ENCODE measurements around the gene AKT1. TPM values are rescaled to one million over a fixed set of nuclear protein-coding genes. Genes with fewer than 3 reads are reported as not detected.

AKT1 gene
- polyA plus RNA-seq, 4 donors, result 105 to 150 (median 131) TPM

GRCh38 chr14:104726600-104727451, 68.7 kb downstream of the AKT1 start:
- no peak for DNase-seq (ENCODE audit: low read depth in 4 of 4, low spot score in 2 of 4)

- DNase-seq (ENCODE audit: low read depth in 4 of 4, low spot score in 2 of 4), result no peak
Measured at GRCh38 chr14:104725772-104726548, 69.6 kb downstream of the AKT1 start.

- DNase-seq (ENCODE audit: low read depth in 4 of 4, low spot score in 2 of 4), result no peak
Measured at GRCh38 chr14:104724981-104725771, 70.4 kb downstream of the AKT1 start.

GRCh38 chr14:104724407-104724980, 71.1 kb downstream of the AKT1 start:
- no peak for DNase-seq (ENCODE audit: low read depth in 4 of 4, low spot score in 2 of 4)

GRCh38 chr14:104723651-104724406, 71.7 kb downstream of the AKT1 start, which contains the start of gene ADSS1:
Gene ADSS1 (plus strand): TSS chr14:104724229. CDS start chr14:104724271, 42 bp downstream.
- no peak for DNase-seq (ENCODE audit: low read depth in 4 of 4, low spot score in 2 of 4)

GRCh38 chr14:104722938-104723650, 72.5 kb downstream of the AKT1 start:
- DNase-seq (ENCODE audit: low read depth in 4 of 4, low spot score in 2 of 4), result no peak

GRCh38 chr14:104721505-104722431, 73.8 kb downstream of the AKT1 start:
- DNase-seq (ENCODE audit: low read depth in 4 of 4, low spot score in 2 of 4), result no peak

Other genes starting within 250 kb of the AKT1 start
- under 1 TPM in 3 of 4 donors, not detected in 1; 0.14 to 0.23 (median 0.17) TPM for gene C14orf180, start 216.0 kb downstream of the AKT1 start, polyA plus RNA-seq (ENCODE audit: insufficient read length in 4 of 4)
- gene TMEM179, start 191.0 kb downstream of the AKT1 start, polyA plus RNA-seq (ENCODE audit: insufficient read length in 4 of 4), result 1 to 10 TPM in 3 of 4 donors, under 1 TPM in 1; 0.90 to 1.9 (median 1.5) TPM
- 10 to 100 TPM; 34.1 to 73.9 (median 64.7) TPM for gene INF2, start 106.1 kb downstream of the AKT1 start, polyA plus RNA-seq (ENCODE audit: insufficient read length in 4 of 4)
- gene ADSS1, start 71.5 kb downstream of the AKT1 start, polyA plus RNA-seq (ENCODE audit: insufficient read length in 4 of 4), result 10 to 100 TPM; 12.7 to 19.7 (median 15.9) TPM
- 100 to 1,000 TPM in 1 of 4 donors, 10 to 100 TPM in 3; 52.6 to 110 (median 81.4) TPM for gene SIVA1, start 42.6 kb downstream of the AKT1 start, polyA plus RNA-seq (ENCODE audit: insufficient read length in 4 of 4)
- 1 to 10 TPM; 4.1 to 5.9 (median 4.5) TPM for gene ZBTB42, start 5.4 kb upstream of the AKT1 start, polyA plus RNA-seq (ENCODE audit: insufficient read length in 4 of 4)
- 10 to 100 TPM in 3 of 4 donors, 1 to 10 TPM in 1; 8.9 to 21.6 (median 15.1) TPM for gene CEP170B, start 69.5 kb upstream of the AKT1 start, polyA plus RNA-seq (ENCODE audit: insufficient read length in 4 of 4)
- 1 to 10 TPM; 3.1 to 8.8 (median 4.3) TPM for gene PLD4, start 129.1 kb upstream of the AKT1 start, polyA plus RNA-seq (ENCODE audit: insufficient read length in 4 of 4)
- 1 to 10 TPM; 1.4 to 2.0 (median 1.8) TPM for gene AHNAK2, start 182.6 kb upstream of the AKT1 start, polyA plus RNA-seq (ENCODE audit: insufficient read length in 4 of 4)
- gene CLBA1, start 190.0 kb upstream of the AKT1 start, polyA plus RNA-seq (ENCODE audit: insufficient read length in 4 of 4), result 10 to 100 TPM; 22.0 to 34.9 (median 25.4) TPM
- 10 to 100 TPM; 19.9 to 27.8 (median 22.7) TPM for gene CDCA4, start 225.3 kb upstream of the AKT1 start, polyA plus RNA-seq (ENCODE audit: insufficient read length in 4 of 4)

Data from left renal cortex interstitium (tissue), 4 donors.